Stimulated activated CD8-positive, alpha-beta memory T cell treated with anti-CD3 and anti-CD28 coated beads, Interleukin-7, amount 100 ng/mL, for 4 hours (primary cell): ENCODE results near the gene TBX2.

Experiments used
- DNase-seq, 2 donors: peaks; one replicate each; pipeline ENCODE4 v3.0.0-alpha.2; 2020; ENCODE audit warnings: low read depth in 2 of 2

The TBX2 gene

DNA sequence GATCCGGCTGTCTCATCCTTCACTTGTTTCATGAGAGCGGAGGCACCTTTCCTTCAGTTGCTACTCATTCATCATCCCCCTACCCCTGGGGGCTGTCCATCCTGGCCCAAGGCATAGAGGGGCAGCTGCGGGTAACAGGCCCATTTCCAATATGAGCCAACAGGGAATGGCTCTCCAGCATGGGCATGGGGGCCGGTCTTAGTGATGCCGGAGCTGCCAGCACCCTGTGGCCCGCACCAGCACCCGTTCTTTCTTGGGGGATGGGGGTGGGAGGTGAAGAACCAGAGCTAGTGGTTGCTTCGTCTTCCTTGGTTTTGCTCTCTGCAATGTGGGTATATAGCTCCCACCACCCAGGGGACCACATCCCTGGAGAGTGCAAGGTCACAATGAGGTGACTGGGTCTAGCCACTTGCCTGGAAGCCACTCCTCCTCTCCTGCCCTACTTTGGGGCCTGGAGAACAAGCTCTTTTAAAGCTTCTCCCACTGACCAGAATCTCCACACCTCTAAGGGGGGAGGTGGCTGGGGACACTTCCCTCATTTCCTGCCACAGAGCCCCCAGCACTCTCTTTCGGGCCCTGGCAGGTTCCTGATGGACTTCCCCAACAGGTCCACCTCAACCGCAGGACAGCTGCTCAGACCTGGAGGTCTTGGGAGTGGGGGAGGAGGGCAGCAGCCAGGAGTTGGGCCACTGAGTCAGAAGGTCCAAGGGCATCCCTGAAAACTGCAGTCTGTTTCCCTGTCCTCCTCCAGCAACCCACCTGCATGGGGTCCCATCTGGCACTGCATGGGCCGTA, 11.9 kb upstream of the TBX2 start:
- no peak for DNase-seq

DNA sequence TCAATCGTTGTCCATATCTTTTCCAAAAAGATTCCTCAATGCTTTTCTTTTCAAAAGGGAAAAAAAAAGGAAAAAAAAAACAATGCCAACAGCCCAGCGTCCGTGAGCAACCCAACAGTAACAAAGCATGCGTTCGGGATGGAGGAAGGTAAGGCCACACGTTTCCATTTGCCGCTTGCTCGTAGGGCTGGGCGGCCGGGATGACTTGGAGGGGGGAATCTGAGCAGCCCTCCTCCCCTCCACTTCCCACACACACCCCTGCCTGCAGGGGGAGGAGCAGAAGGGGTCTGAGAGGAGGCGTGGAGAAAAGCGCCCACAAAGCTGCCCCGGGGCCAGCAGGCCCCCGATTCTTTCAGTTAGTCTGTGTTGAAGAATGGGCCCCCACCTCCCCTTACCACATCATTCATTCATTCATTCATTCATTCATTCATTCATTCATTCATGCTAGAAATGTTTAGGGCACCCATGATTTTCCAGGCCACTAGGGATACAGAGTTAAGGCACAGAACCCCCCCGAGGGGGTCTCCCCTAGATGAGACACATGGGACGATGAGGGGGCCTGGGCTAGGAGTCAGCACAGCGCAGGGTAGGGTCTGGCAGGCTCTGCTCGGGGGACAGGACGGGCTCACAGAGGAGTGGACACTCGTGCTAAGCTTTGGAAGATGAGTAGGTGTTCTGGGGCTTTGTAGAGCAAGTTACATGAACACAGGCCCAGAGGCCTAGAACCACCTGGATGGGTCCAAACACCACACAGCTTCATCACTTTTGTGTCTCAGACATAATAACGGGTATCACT, 10.9 kb upstream of the TBX2 start:
- DNase-seq = no peak

DNA sequence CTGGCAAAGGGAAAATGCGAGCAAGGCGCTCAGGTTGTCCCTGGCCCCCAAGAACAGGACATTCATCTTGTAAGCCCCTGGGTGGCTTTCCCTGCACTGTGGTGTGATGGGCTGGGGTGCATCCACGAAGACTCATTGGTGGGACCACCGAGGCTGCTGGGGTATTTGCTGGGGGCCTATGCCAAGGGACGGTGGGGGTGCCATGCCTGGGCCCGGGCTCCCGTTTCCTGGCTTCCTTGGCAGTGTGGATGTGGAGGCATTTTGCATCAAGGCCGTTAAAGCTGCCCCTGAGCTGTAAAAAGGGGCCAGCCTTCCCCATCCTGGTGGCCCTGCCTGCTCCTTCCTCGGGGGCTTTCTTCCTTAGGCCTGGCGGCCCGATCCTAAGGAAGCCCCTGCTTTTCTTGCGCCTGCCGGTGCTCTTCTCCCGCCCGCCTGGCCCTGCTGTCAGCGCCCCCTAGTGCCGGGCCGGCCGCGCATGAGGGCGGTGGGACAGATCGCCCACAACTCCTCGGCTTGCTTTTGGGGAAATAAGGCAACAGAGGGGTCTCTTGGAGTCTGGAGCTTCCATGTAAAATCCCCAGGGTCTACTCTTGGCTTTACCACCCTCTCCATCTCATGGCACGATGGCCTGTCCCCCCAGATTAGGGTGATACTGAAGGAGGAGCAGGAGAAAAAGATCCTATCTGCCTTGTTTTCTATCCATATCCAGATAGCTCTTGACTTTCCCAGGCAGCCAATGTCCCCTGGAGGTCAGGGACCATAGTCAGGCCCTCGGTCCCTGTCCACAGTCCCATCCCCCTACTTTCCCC, 9.8 kb upstream of the TBX2 start:
- DNase-seq = no peak

DNA sequence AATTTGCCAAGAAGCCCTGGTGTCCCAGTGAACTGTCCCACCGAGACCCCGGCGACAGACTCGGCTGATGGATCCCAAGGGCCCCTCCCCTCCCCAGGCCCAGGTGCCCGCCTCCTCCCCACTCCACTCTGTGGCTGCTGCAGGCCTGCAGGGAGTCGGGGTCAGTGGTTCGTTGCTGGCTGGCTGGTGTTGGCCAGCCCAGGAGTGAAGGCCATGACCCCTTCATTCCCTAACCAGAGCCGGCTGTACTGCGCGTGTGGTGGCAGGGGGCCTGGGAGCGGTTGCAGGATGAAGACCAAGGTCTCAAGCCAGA, 9.2 kb upstream of the TBX2 start:
- DNase-seq = no peak

DNA sequence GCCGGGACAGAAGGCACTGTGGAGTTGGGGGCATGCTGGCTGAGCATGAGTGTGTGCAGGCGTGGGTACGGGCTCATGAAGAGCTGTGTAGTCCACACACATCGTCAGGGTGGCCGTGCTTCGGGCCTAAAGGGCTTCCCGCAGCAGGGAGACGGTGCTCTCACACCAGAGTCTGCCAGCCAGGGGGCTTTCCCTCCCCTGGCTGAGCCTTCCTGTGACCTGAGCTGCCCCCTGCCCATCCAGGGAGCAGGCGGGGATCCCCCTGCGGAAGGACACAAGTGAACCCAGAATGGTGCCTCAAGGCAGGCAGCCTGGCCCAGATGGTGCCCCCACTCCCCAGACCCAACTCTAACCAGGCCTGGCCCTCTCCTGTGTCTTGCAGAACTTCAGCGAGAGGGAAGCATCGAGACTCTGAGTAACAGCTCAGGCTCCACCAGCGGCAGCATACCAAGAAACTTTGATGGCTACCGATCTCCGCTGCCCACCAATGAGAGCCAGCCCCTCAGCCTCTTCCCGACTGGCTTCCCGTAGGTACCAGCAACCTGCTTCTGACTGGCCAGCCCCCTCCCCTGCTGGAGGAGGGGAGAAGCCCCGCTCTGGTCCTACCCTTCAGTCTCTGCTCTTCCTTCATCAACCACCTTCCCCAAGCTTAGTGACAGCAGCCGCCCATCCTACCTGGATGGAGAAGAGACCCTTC, 7.9 kb upstream of the TBX2 start:
- DNase-seq = no peak

DNA sequence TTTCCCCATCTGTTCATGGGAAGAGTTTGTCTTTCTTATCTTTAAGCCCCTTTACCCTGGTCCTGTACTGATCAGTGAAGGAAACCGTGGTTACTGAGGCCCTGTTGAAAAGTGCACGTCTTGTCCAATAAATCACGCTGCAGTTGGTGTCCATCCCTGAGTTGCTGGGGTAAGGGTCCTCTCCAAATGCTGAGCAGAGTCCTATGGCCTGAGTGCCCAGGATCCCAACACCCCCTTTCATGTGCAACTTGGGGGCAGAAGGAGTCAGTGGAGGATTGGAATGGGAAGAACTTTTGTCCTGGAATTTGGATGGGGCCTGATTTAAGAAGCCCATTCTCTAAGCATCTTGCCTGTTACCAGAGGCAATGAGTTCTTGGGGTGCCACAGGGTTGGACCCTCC, 7.0 kb upstream of the TBX2 start:
- no peak for DNase-seq

DNA sequence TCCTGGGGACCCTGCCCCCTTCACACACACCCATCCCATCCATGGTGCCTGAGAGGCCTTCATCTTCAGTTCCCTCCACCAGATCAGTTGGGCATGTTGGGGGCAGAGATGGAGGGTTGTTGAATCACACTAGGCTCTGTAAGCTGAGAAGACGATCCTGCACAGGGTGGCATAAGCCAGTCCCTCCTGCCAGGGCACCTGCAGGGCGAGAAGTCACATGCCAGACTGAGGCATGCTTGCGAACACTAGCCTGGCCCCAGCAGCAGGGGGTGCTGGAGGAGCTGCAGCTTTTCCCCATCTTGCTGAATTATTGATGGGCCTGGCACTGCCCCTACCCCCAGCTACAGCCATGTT, 6.1 kb upstream of the TBX2 start:
- DNase-seq = no peak

DNA sequence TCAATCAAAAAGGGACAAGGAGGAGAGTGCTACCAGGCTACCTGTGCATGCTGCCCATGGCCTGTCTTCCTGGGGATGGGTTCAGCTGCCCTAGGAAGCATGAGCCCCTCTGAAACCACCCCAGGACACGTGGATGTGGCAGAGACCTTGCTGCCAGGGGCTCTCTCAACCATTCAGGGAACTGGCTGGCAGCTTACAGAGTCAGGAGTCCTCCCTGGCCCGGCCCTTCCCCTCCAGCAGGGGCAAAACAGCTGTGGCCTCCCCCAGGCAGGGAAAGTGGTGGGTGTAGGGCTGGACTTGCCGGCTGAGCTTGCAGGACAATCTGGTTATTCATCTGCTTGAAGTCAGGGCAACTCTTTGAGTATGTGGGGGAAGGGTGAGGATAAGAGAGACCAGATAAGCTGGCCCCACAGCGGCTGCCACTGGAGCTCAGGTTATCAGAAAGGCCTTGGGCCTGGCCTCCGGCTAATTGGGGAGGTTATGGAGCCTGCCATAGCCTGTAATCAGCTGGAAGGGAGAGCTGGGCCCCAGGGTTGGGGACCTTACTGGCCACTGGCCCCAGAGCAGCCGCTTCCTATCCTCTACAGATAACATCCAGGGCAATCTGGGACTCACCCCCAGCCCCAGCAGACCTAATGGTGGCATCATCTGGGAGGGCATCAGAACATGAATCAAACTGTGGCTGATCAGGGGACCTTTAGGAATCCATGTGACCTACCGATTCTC, 5.6 kb upstream of the TBX2 start:
- DNase-seq = no peak

DNA sequence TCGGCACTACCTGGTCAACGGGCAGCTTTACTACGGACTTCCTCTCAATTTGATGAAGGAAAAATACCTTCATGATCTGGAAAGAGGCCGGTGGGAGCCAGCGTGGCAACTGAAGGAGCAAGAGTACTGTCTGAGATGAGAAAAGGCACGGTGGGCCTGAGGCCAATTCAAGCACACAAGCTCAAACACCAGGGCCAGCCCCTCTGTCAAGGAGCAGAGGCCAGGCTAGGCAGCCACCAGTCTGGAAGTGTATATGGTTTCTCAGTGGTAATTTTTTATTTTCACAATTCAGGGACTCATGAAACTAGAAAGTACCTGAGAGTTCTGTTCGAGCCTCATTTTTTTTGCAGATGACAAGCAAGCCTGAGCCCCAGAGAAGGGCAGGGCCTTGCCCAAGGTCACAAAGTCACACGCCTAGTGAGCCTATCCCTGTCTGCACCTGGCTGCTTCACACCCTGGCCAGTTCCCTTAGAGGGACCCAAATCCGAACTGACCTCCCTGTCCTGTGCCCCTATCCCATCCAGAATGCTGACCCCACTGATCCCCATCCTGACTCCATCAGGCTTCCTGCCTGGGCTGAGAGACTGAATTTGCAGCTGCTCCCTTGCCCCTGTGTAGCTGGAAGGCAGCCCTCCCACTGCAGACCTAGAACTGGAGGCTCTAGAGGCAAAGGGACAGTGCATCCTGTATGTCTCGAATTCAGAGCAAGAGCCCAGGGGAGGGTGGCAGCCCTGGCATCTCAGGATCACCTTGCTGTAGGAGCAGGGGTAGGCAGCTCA, 4.8 kb upstream of the TBX2 start:
- DNase-seq = no peak

DNA sequence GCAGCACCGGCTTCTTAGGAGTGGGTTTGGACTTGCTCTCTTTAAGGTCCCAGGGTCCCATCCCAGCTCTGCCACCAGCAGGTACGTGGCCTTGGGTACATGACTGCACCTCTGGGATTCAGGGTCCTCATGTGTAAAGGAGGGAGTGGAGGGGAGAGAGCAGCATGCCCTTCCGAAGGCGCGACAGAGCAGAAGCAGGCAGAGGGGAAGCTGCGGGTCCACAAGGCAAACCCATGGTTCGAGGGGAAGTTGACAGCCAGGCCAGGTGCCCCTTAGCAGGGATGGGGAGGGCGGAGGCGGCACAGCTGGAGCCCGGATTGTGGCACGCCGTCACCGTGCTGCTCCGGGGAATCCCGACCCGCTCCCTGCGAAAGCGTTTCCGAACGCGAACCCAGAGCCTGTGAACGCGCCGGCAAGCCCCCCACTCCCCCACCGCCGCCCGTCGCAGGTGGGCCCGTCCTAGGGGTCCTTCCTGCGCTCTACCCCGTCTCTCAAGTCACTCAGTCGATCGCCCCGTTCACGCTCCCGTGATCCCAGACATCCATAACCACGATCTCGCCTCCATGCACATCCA, 4.1 kb upstream of the TBX2 start:
- no peak for DNase-seq

DNA sequence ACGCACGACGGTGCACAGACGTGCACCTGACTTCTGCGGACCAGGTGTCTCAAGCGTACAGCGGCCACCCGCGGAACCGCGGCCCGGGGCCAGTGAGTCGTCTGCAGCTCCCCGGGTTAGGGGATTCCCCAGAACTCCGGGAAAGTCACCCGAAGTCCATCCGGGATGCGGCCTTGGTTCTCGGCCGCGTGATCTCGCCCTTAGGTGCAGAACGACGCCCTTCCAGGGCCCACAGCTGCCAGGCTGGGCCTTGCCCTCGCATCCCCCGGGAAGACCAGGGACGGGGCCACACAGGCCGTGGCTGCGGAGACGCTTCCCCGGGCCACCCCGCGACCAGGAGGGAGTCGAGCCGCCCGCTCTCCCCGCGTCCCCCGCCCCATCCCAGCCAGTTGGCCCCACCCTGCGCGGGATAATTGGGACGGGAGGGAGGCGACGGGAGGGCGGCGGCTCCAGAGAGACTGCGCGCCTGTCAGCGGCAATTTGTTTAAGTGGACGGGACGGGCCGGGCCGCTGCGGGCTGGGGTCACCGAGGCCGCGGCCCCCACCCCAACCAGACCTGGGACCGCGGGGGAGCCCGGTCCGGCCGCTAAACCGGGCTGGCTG, 3.6 kb upstream of the TBX2 start:
- no peak for DNase-seq

DNA sequence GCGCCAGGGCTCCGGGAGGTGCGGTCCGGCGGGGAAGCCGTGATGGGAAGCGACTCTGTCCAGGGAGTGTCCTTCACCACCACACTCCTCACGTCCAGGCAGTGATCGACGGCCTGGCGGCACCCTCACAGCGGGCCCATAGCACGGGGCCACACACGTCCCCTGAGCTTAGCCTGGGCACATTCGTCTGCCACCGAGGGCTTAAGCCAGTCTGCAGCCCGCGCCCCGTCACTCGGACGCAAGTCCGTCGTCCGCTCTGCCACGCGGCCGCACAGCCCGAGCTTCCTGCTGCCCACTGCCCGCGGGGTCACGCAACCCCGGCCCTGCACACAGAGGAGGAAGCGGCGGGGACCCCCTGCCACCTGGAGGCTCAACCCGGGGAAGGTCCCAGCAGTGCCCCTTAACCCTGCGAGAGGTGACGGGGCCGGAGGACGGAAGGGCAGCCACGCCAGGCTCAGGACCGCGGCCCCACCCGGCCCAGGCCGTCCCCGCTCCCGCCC, 3.0 kb upstream of the TBX2 start:
- DNase-seq = no peak

DNA sequence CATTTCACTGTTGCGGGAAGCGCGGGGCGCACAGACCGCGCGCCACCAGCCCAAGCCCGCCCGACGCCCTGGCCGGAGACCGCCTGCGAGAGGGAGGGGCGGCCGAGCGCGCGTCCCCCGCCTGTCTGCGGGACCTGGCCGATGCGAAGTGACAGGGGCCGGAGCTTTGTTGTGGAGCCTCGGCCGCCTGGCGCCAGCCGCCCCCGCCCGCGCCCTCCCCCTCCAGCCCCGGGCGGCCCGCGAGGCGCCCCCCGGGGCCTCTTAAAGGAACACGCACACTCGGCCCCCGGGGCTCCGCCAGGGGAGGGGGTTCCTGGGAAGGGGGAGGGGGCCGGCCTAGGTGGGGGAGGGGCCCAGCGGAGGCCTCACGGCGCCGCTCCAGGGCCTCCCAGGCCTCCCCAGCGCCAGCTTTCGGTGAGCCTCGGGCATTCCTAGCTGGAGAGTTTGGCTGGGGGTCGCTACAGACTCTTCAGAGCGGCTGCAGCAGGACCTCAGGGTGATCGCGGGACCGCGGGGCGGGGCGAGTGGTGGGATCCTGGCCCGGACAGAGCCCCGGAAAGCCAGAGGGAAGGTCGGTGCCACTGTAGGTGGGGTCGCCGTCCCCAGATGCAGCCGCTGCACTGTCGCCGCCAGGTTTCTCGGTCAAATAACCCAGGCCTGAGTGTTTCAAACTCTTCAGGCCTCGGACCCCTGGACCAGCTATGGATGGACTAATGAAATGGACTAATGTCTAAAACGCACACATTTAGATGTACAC, 2.4 kb upstream of the TBX2 start:
- DNase-seq = no peak

DNA sequence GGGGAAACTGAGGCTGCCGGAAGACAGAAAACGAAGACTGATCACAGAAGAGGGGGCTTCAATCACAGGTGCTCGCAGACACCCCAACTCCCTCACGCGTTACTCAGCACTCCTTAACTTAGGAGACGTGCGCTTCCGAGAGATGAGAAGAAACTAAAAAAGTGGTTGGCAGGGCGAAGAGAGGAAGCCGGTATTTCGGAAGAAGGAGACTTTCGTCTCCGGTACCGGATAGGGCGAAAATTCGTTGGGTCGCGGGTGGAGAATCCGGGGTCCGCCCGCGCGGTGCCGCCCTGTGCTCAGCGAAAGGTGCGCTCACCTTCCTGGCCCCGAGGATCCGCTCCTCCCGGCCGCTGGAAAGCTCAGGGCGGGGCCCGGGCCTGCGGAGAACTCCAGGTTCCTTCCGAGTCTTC, 917 bp upstream of the TBX2 start:
- no peak for DNase-seq

DNA sequence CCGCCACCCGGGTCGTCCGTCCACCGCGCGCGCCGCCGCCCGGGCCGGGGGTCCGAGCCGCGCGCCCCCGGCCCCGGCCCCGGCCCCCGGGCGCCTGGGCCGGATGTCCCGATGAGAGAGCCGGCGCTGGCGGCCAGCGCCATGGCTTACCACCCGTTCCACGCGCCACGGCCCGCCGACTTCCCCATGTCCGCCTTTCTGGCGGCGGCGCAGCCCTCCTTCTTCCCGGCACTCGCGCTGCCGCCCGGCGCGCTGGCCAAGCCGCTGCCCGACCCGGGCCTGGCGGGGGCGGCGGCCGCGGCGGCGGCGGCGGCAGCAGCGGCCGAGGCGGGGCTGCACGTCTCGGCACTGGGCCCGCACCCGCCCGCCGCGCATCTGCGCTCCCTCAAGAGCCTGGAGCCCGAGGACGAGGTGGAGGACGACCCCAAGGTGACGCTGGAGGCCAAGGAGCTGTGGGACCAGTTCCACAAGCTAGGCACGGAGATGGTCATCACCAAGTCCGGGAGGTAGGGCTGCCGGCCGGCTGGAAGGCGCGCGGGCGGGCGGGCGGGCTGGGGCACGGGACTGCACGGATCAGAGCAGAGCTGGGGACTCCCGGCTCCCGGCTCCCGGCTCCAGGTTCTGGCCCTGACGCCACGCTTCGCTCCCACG, 548 bp downstream of the TBX2 start:
- DNase-seq = no peak

DNA sequence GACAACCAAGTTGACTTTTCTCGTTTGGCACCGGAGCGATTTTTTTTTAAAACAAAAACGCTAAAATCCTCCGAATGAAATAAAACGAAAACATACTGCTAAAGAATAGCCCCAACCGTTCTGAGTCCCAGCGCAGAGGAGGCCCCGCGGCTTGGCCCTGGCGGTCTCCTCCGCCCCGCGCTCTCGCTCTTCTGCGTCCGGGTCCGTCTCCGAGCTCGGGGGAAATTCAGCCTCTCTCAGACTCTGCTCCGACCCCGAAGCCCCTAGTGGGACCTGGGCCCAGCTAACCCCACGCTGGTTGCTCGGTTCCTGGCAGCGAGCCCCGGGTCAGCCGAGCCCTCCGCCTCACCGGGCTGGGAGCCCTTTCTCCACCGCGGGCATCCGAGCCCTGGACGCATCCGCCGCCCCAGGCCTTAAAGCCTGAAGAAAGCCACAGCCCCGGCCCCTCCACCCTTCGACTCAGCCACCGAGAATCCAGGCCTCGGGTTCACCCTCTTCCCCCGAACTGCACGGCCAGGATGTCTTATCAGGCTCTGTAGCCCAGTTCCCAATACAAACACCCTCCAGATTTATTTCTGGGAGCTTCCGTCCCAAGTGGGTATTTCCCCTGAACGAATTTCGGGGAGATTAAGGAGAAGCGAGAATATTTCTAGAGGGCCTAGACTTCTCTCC, 1.2 kb downstream of the TBX2 start:
- no peak for DNase-seq

DNA sequence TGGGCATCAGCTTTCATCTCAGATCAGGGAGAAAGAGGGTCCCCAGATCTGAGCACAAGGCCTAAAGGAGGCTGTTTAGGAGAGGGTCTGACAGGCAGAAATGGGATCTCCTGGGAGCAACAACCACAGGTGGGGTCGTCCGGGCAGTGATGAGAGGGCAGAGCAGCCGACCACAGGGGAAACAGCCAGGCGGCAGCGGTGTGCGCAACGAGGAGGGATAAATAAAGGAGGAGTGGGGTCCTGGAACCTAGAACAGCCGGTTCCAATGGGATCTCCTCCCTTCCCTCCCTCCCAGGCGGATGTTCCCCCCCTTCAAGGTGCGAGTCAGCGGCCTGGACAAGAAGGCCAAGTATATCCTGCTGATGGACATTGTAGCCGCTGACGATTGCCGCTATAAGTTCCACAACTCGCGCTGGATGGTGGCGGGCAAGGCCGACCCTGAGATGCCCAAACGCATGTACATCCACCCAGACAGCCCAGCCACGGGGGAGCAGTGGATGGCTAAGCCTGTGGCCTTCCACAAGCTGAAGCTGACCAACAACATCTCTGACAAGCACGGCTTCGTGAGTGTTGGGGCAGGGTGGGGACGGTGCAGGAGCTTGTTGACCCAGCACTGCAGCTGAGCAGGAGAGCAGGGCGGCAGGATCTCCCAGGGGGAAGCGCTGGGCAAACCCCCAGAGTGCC, 1.9 kb downstream of the TBX2 start:
- no peak for DNase-seq
